HCT116 (cell line): Measurements from ENCODE around the gene PRKN. TPM values are rescaled to one million over a fixed set of nuclear protein-coding genes. Genes with fewer than 3 reads are reported as not detected.

Source experiments
- ATAC-seq: fragments of 200-7000 bp; cut with Tn5 transposase; 2 replicates; pipeline ENCODE4 v1.9.1; 2020; ENCODE audit warnings: mild to moderate bottlenecking, moderate library complexity
- BruUV-seq: library from RNA; stranded (reverse); fragments of 400-500 nt; replicated peaks from 2 replicates; lab custom pipeline; 2021; lab: Mats Ljungman, UMichigan
- CTCF ChIA-PET: fragments of 300-600 bp; sonication (Branson Sonifier 250); formaldehyde crosslinking; loops from one replicate; lab custom pipeline; 2021; ENCODE audit warnings: antibody characterized with exemption; lab: Charles Lee
- POLR2A ChIA-PET: fragments of 300-600, 350-600 bp; sonication (Branson Sonifier 250); formaldehyde crosslinking; loops from one replicate; lab custom pipeline; 2021; ENCODE audit warnings: antibody characterized with exemption; lab: Charles Lee
- RAD21 ChIA-PET, 2 experiments: fragments of 300-600 bp; sonication (Branson Sonifier 250); formaldehyde crosslinking; loops; one replicate each; lab custom pipeline; 2023; ENCODE audit warnings: low total read pairs in 2 of 2; ENCODE audit not compliant: uncharacterized antibody in 2 of 2, unreplicated experiment in 2 of 2, low non-redundant PET in 1 of 2; lab: Charles Lee
- DNase-seq: peaks from one replicate; pipeline ENCODE4 v3.0.0-alpha.2; 2010; ENCODE audit warnings: low read depth, low spot score
- H2AFZ ChIP-seq: fragments of 200-600 bp; shearing (Covaris generic), sonication (generic); 2 replicates; pipeline ENCODE4 v1.6.1; 2017; ENCODE audit warnings: low read depth, mixed run types, mixed read lengths, antibody characterized with exemption, low read length; ENCODE audit not compliant: poor library complexity, severe bottlenecking
- H3K27ac ChIP-seq: 2 replicates; pipeline ENCODE4 v1.5.1; 2012; ENCODE audit warnings: low read depth, low read length
- H3K27me3 ChIP-seq: fragments of 200-600 bp; sonication (generic); 2 replicates; pipeline ENCODE4 v1.6.1; 2016; ENCODE audit warnings: mixed run types, low read length, mixed read lengths; ENCODE audit not compliant: insufficient read depth
- H3K36me3 ChIP-seq, 2 experiments: fragments of 200-500 bp in 1 of 2; fragments of 200-600 bp in 1 of 2; sonication (Bioruptor generic) in 1 of 2; sonication (generic) in 1 of 2; 2 replicates each; pipeline versions ENCODE4 v1.5.1 to v1.6.1; 2014 to 2016; ENCODE audit warnings: low read length in 2 of 2, inconsistent platforms in 1 of 2, mixed read lengths in 1 of 2, mixed run types in 1 of 2; ENCODE audit not compliant: insufficient read depth in 2 of 2, control insufficient read depth in 1 of 2
- H3K4me1 ChIP-seq, 2 experiments: fragments of 200-600 bp in 1 of 2; sonication (generic) in 1 of 2; 2 replicates each; pipeline versions ENCODE4 v1.5.1 to v1.6.1; 2012 to 2017; ENCODE audit warnings: low read length in 2 of 2, inconsistent platforms in 1 of 2, mild to moderate bottlenecking in 1 of 2, mixed read lengths in 1 of 2, mixed run types in 1 of 2, moderate library complexity in 1 of 2; ENCODE audit not compliant: insufficient read depth in 2 of 2, control insufficient read depth in 1 of 2
- H3K4me2 ChIP-seq: fragments of 200-600 bp; sonication (generic); 2 replicates; pipeline ENCODE4 v1.6.1; 2017; ENCODE audit warnings: mixed run types, low read length, mixed read lengths
- H3K4me3 ChIP-seq, 2 experiments: fragments of 200-600 bp in 1 of 2; sonication (generic) in 1 of 2; replicated peaks in 1 of 2; 2 replicates each; pipeline ENCODE4 v1.5.1; 2011 to 2016; ENCODE audit warnings: low read length in 2 of 2, control low read depth in 1 of 2, low read depth in 1 of 2, mild to moderate bottlenecking in 1 of 2, mixed read lengths in 1 of 2, mixed run types in 1 of 2
- H3K79me2 ChIP-seq: fragments of 200-600 bp; sonication (generic); 2 replicates; pipeline ENCODE4 v1.6.1; 2017; ENCODE audit warnings: mild to moderate bottlenecking, mixed run types, low read length, moderate library complexity, mixed read lengths; ENCODE audit not compliant: insufficient read depth
- H3K9ac ChIP-seq: fragments of 200-600 bp; sonication (generic); 2 replicates; pipeline ENCODE4 v1.6.1; 2016; ENCODE audit warnings: low read length, mixed read lengths
- H3K9me2 ChIP-seq: fragments of 200-600 bp; sonication (generic), shearing (Covaris generic); 2 replicates; pipeline ENCODE4 v1.6.1; 2017; ENCODE audit warnings: mixed run types, mild to moderate bottlenecking, moderate library complexity; ENCODE audit not compliant: insufficient read depth
- H3K9me3 ChIP-seq, 2 experiments: fragments of 200-500 bp in 1 of 2; fragments of 200-600 bp in 1 of 2; sonication (Bioruptor generic) in 1 of 2; sonication (generic) in 1 of 2; 2 replicates each; pipeline ENCODE4 v1.6.1; 2014 to 2017; ENCODE audit warnings: low read length in 2 of 2, mixed read lengths in 2 of 2, inconsistent platforms in 1 of 2, low read depth in 1 of 2, mild to moderate bottlenecking in 1 of 2, mixed run types in 1 of 2, moderate library complexity in 1 of 2; ENCODE audit not compliant: control insufficient read depth in 1 of 2, insufficient read depth in 1 of 2
- H4K20me1 ChIP-seq: fragments of 200-600 bp; sonication (generic), shearing (Covaris generic); 2 replicates; pipeline ENCODE4 v1.6.1; 2017; ENCODE audit warnings: mixed run types, mild to moderate bottlenecking, moderate library complexity; ENCODE audit not compliant: insufficient read depth
- ATF3 ChIP-seq: IDR thresholded peaks from 2 replicates; pipeline ENCODE4 v1.6.1; 2012
- CEBPB ChIP-seq: IDR thresholded peaks from 2 replicates; pipeline ENCODE4 v1.6.1; 2012; ENCODE audit warnings: low read depth
- CTCF ChIP-seq, 3 experiments: fragments of 200-600 bp in 1 of 3; sonication (generic) in 1 of 3; IDR thresholded peaks in 2 of 3; conservative IDR thresholded peaks in 1 of 3; 2 replicates each; pipeline ENCODE4 v1.5.1; 2012 to 2017; ENCODE audit warnings: low read depth in 2 of 3, low read length in 2 of 3, antibody characterized with exemption in 1 of 3, borderline replicate concordance in 1 of 3, control low read depth in 1 of 3, mild to moderate bottlenecking in 1 of 3, mixed read lengths in 1 of 3, mixed run types in 1 of 3, moderate library complexity in 1 of 3; ENCODE audit not compliant: insufficient read depth in 1 of 3
- EZH2 ChIP-seq: fragments of 200-600 bp; sonication (generic); IDR thresholded peaks from 2 replicates; pipeline ENCODE4 v1.6.1; 2017; ENCODE audit warnings: antibody characterized with exemption, mixed run types
- EZH2phosphoT487 ChIP-seq: fragments of 200-600 bp; IDR thresholded peaks from 2 replicates; pipeline ENCODE4 v1.6.1; 2018; ENCODE audit warnings: antibody characterized with exemption, borderline replicate concordance
- JUND ChIP-seq: IDR thresholded peaks from 2 replicates; pipeline ENCODE4 v1.6.1; 2012
- MAX ChIP-seq: IDR thresholded peaks from 2 replicates; pipeline ENCODE4 v1.6.1; 2012
- RAD21 ChIP-seq: IDR thresholded peaks from 2 replicates; pipeline ENCODE4 v1.6.1; 2012; ENCODE audit warnings: low read depth, mild to moderate bottlenecking
- SIN3A ChIP-seq: IDR thresholded peaks from 2 replicates; pipeline ENCODE4 v1.6.1; 2012; ENCODE audit warnings: low read depth
- TCF7L2 ChIP-seq: IDR thresholded peaks from 2 replicates; pipeline ENCODE4 v1.7.0; 2011; ENCODE audit warnings: borderline replicate concordance, inconsistent platforms; ENCODE audit not compliant: insufficient read depth, insufficient read length; ENCODE audit errors: extremely low read depth
- ZNF274 ChIP-seq: fragments of 200-500 bp; sonication (Bioruptor generic); IDR thresholded peaks from 2 replicates; pipeline ENCODE4 v1.6.1; 2014; ENCODE audit warnings: mild to moderate bottlenecking, low read depth, low read length, inconsistent platforms
- intact Hi-C: fragments of 100-400 bp; cut with micrococcal nuclease; formaldehyde crosslinking; loops from 2 replicates; pipeline ENCODE4 v1.10.0; 2022
- total RNA-seq: library from RNA; stranded (reverse); gene quantifications from one replicate; pipeline ENCODE4 v1.2.1, GENCODE V29; 2021; ENCODE audit not compliant: unreplicated experiment

Gene PRKN
- total RNA-seq, 1 experiment from 2014 or later: 2.6 TPM

GRCh38 chr6:162217811-162218493, 509.6 kb downstream of the PRKN start:
- Histone ChIP-seq H3K79me2 (no peaks in the 10 kb centered on the region), H3K4me1 (no peaks in the 10 kb centered on the region), H3K4me2 (no peak overlapping the region), H4K20me1 (no peaks in the 10 kb centered on the region), H3K36me3 (no peaks in the 10 kb centered on the region), H2AFZ (no peak overlapping the region), H3K9me2 (no peaks in the 10 kb centered on the region), H3K9me3 (no peaks in the 10 kb centered on the region), H3K27me3 (no peaks in the 10 kb centered on the region), H3K27ac (no peak overlapping the region), H3K9ac (no peak overlapping the region), H3K4me3 (no peak overlapping the region)
- intact Hi-C loops: no loop called here
- CTCF ChIA-PET: no interaction called here
- TF ChIP-seq TCF7L2: no peak
- TF ChIP-seq JUND: no peak
- no peak for TF ChIP-seq EZH2phosphoT487
- TF ChIP-seq RAD21: no peak
- no peak for TF ChIP-seq MAX
- RAD21 ChIA-PET: no interaction called here
- POLR2A ChIA-PET: no interaction called here
- no TSS peak for BruUV-seq
- ATAC-seq: no peak
- DNase-seq: no peak

- H4K20me1 ChIP-seq: no peaks in the 10 kb centered on the region
- intact Hi-C loops: no loop called here
- BruUV-seq: no TSS peak
Observed at GRCh38 chr6:162217058-162217457, 510.5 kb downstream of the PRKN start.

More at GRCh38 chr6:162217058-162217457, 510.5 kb downstream of the PRKN start:
- TF ChIP-seq CEBPB: no peak
- TF ChIP-seq MAX: no peak
- TF ChIP-seq ZNF274: no peak
- TF ChIP-seq CTCF (IDR thresholded peaks at IDR 0.05 in 2 of 3, conservative IDR thresholded peaks at IDR 0.05 in 1 of 3; ENCODE audit: borderline replicate concordance in 1 of 3, insufficient read depth in 1 of 3, low read depth in 2 of 3, low read length in 2 of 3): no peak
- no peak for TF ChIP-seq EZH2
- no peak for TF ChIP-seq ATF3
- no peak for TF ChIP-seq SIN3A
- TF ChIP-seq, all 23 proteins: peak for 0
- no peaks in the 10 kb centered on the region for H3K9me3 ChIP-seq
- ATAC-seq (no peak), DNase-seq (no peak)
- ChIA-PET CTCF (no interaction called here), POLR2A (no interaction called here), RAD21 (no interaction called here)
- no peaks in the 10 kb centered on the region for H3K9me2 ChIP-seq
- H3K9ac ChIP-seq: no peak overlapping the region
- no peaks in the 10 kb centered on the region for H3K36me3 ChIP-seq
- H3K27ac ChIP-seq: no peak overlapping the region
- H3K4me2 ChIP-seq: no peak overlapping the region
- H2AFZ ChIP-seq: no peak overlapping the region
- H3K4me3 ChIP-seq: no peak overlapping the region
- no peaks in the 10 kb centered on the region for H3K4me1 ChIP-seq
- no peaks in the 10 kb centered on the region for H3K79me2 ChIP-seq
- no peaks in the 10 kb centered on the region for H3K27me3 ChIP-seq
